T follicular helper cell (primary cell): Measurements from ENCODE around the gene GOLGA6L10.
"Not testable (repeated sequence)": the region's sequence is repeated elsewhere in the genome, so short reads cannot be mapped to it uniquely, and the experiment has no call there.

Source experiments
- DNase-seq: peaks from one replicate; pipeline ENCODE4 v3.0.0-alpha.2; 2020; ENCODE audit warnings: low read depth
- total RNA-seq, 2 experiments: gene quantifications; one replicate each; lab custom pipeline; 2026; lab: John Stamatoyannopoulos, UW

The GOLGA6L10 gene
- 0.35 to 1.1 reads per million in 2 experiments for total RNA-seq

DNA sequence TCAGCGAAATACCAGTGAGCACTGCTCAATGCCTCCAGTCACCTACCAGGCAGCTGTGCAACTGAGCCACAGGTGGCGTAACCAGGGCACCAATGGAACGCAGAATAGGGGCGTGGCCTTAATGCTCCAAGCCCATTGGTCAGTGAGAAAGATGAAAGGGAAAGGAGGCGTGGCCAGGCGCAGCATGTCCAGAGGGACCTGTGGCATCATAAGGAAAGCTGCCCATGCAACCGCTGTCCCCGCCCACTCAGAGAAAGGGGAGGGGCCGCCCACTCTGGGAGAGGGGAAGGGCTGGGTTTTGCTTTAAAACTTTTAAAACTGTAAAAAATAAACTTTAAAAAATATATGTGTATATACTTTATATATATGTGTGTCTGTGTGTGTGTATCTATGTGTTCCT, at the start of gene GOLGA6L10:
GOLGA6L10 (minus strand) TSS at position 101 of the 400 bp plus-strand sequence; CDS start at position 1, 100 bp downstream.
- not testable (repeated sequence) for DNase-seq

DNA sequence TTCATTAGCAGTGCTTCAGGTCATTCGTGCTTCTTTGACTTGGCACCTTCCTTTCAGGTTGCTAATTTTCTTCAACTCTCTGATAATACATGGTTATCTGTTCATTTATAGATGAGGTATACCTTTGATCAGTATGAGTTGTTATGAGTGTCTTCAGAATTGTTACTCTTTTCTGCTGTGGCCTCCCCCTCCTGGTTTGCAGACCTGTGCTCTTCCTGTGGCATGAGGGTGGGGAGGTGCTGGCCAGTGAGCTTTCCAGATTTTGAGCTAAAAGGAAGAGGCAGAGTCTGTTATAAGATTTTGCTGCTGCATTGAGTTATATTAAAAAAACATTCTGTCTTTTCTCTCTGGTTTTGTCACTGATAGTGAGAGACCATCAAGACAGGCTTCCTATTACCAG, 49.5 kb upstream of the GOLGA6L10 start:
- no peak for DNase-seq

- no peak for DNase-seq
Observed at GRCh38 chr15:82397817-82398216, 48.5 kb upstream of the GOLGA6L10 start.

- DNase-seq, result not testable (repeated sequence)
Observed at GRCh38 chr15:82395788-82396187, 46.5 kb upstream of the GOLGA6L10 start.

GRCh38 chr15:82393671-82394070, 44.4 kb upstream of the GOLGA6L10 start:
- no peak for DNase-seq

DNA sequence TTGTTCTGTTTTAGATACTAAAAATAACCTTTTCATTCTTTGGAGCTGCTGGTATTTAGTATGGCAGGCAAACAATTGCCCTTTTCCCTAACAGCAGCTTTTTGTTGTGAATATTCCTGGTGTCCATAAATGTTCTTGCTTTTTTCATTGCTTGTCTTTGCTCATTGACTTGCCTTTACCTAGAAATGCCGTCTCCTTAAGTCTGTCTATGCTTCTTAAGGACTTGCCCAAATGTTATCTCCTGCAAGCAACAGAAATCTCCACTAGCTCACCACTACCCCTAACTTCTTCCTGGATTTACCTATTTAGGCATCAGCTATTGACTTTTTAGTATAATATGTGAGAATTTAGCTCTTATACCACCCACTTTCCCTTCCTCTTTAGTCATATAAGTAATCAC, 42.8 kb upstream of the GOLGA6L10 start:
- not testable (repeated sequence) for DNase-seq

- not testable (repeated sequence) for DNase-seq
Observed at GRCh38 chr15:82390152-82390551, 40.9 kb upstream of the GOLGA6L10 start.

- not testable (repeated sequence) for DNase-seq
Observed at GRCh38 chr15:82387209-82387608, 37.9 kb upstream of the GOLGA6L10 start.

DNA sequence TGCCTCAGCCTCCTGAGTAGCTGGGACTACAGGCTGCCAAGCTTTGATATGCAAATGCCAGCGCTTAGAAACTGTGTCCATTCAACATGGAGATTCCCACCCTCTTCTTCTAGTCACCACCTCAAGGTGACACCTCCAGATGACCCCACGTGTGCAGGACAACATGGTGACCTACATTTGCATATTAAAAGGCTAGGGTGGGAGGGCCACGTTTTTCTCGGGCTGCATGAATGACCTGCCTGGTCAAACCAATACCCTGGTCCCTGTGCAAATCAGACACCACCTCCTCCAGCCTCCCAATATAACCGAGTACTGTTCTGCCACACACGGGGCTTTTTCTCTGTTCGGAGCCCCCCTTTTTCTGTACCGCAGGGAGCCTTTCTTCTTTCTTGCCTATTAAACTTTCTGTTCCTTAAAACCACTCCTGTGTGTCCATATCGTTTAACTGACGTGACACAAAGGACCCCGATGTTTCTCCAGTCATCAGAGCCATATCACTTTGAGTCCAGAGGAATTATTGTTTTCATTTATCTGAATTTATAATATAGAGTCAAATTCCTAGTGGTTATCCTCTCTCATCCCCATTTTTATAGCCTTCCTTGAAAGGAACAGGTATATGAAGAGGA, 32.2 kb upstream of the GOLGA6L10 start:
- not testable (repeated sequence) for DNase-seq

DNA sequence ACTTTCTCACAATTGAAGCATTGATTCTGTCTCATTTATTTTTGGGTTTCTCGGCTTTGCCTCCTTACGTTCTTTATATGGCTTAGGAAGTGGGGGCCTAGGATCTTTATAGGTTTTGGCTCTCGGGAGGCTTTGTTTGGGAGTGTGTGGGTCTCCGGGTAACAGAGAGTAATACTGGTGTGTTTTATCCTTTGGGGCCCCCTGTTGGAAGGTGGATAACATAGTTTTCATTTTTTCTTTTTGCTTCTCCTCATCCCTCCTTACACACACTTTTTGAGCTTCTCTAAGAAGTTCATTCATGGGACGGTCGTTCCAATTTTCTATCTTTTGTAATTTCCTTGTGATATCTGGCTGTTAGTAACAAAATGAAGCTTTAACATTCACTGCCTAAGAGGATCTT, 30.3 kb upstream of the GOLGA6L10 start:
- not testable (repeated sequence) for DNase-seq

GRCh38 chr15:82373661-82374060, 24.4 kb upstream of the GOLGA6L10 start:
- DNase-seq, result not testable (repeated sequence)

GRCh38 chr15:82371656-82372055, 22.4 kb upstream of the GOLGA6L10 start:
- DNase-seq, result no peak

- not testable (repeated sequence) for DNase-seq
Observed at GRCh38 chr15:82367790-82368189, 18.5 kb upstream of the GOLGA6L10 start.

DNA sequence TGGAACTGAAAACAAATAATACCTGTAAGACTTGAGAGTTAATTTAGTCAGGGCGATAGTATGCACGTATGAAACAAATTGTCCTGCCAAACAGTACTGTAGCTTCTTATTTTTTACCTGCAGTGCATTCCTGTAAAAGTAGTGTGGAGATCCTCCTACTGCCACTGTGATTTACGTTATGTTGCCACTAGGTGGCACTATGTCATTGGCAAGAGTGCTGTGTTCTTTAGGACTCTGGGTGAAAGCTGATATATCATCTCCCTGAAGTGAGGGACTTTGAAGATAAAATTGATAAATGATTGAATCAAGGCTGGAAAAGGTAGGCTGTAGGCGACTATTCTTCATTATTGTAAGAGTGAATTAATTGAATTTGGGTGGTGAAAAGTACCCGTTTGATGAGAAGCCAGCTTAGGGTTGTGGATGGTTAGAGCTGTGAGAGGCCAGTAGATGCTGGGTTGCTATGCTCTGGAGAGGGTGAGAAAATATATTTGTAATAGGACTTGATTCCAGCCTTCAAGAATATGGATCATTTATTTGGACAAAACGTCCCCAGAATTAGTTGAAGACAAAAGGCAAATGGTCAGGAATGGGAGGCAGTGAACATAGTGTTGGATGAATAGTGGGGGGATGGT, 16.5 kb upstream of the GOLGA6L10 start:
- peak; percentile 6 for DNase-seq

DNA sequence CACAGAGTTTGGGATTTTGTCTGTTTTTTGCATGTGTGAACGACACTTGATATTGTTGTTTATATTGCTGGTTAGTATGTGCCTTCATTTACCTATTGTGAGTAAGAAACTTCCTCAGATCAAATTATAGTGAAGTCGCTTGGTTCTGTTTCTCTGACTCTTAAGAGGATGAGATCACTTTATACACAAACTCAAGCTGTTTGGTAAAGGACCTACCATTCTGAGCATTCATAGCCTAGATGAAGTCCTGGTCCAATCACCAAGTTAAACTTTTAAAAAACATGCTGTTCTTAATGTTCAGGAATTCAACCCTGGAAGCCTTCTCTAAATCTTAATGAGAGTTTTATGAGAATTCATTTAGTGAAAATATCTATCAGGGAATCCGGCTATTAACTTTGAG, 15.3 kb upstream of the GOLGA6L10 start:
- not testable (repeated sequence) for DNase-seq

DNA sequence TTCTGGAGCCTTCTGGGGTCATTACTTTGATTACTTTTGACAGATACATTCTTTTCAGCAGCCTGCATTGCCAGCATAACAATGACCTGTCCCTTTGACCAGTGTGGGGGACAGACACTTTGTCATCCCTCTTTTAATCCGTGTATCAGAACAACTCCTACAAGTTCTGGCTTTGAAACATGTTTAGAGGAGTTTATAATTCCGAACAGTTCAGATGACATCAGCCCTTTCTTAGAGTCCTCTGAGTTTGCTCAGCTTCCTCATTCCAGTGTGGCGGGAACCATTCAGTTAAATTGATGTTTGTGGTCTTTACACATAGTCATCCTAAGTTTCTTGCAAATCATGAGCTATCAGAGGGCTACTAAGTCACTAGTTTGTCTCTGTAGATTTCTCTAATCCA, 13.5 kb upstream of the GOLGA6L10 start:
- DNase-seq, result not testable (repeated sequence)

- DNase-seq, result not testable (repeated sequence)
Observed at GRCh38 chr15:82360618-82361017, 11.3 kb upstream of the GOLGA6L10 start.

GRCh38 chr15:82355055-82355454, 5.8 kb upstream of the GOLGA6L10 start:
- not testable (repeated sequence) for DNase-seq

DNA sequence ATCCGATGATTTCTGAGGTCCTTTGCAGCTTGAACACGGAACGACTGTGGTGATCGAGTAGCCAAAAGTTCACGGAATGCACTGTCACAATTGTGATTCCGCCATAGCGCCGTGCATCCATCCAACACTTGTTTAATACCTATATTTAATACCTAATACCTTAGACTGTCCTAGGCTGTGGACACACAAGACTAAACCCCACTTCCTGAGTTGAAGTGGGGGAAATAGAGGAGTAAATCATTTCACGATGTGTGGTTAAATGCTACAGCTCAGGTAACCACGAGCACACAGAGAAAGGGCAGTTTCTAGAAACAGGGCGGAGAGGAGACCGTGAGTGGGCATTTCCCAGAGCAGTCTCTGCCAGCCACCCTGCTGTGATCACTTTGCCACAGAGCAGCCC, 5.3 kb upstream of the GOLGA6L10 start:
- DNase-seq, result not testable (repeated sequence)

DNA sequence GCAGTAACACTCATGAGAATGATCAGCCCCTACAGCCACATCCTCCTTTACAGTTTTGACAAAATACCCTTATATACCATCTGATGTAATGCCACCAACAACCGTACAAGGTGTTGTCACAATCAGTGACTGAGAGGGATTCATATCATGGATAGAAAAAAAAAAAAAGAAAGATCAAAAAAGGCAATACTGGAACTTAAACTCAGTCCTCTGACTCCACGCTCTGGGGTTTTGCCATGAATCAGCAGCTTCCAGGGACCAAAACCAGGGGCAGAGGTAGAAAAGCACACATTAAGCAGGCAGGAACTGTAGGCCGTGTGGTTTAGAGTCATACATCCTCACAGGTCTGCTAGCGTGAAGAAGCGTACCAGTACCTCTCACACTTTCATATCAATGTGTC, 1.6 kb downstream of the GOLGA6L10 start:
- not testable (repeated sequence) for DNase-seq

DNA sequence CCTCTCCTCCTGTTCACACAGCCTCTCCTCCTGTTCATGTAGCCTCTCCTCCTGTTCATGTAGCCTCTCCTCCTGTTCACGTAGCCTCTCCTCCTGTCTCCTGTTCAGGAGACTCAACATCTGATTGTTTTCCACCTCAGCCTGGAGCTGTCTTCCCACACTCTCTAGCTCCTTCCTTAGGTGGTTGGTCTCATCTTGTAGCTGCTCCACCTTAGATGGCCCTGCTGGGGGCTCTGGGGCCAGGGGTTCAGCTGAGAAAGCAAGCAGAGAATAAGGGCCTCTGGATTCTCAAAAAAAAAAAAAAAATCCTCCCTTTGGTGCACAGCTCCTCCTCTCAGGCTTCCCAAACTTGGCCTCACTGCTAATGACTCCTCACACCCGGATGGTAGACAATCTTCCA, 4.1 kb downstream of the GOLGA6L10 start:
- not testable (repeated sequence) for DNase-seq

DNA sequence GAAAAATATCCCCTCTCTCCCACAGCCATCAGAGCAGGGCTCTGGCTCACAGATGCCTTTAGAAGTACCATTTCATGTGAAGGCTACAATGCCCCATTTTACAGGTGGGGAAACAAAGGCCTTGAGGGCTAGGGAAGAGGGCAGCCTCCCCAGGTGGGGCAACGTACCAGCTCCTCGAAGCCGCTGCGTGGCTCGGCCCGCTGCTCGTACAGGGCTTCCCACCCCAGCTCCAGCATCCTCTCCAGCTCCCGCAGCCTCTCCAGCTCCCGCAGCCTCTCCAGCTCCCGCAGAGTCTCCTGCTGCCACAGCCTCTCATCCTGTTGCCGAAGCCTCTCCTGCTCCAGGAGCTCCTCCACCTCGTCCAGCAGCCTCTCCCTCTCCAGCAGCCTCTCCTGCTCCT, 4.9 kb downstream of the GOLGA6L10 start:
- not testable (repeated sequence) for DNase-seq

DNA sequence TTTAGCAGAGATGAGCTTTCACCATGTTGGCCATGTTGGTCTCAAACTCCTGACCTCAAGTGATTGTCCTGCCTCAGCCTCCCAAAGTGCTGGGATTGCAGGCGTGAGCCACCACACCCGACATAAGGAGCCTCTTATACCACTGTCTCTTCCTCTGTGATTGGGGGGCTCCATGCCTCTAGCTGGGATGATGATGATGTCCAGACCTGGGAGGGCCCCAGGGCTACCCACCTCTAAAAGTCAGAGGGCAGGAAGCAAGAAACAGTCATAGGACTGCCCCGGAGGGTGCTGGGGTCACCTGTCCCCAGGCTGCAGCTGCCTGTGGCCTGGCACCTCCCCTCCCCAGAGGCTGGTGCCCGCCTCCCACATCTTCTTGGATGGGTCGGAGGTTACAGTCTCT, 5.4 kb downstream of the GOLGA6L10 start:
- DNase-seq, result not testable (repeated sequence)
